Lung (tissue), 12 donors: ENCODE measurements around the gene NNMT. TPM values are rescaled to one million over a fixed set of nuclear protein-coding genes. Genes with fewer than 3 reads are reported as not detected.

Source experiments
- ATAC-seq: fragments of 200-7000 bp; cut with Tn5 transposase; one replicate; pipeline ENCODE4 v1.9.1; 2020; ENCODE audit warnings: moderate number of reproducible peaks; ENCODE audit not compliant: insufficient read depth, low FRiP score
- DNase-seq, 3 donors: peaks; one replicate each; pipeline ENCODE4 v3.0.0-alpha.2; 2013 to 2017
- H3K27ac ChIP-seq, 2 donors: one replicate each; pipeline ENCODE4 v1.5.1; 2013; ENCODE audit warnings: mild to moderate bottlenecking in 2 of 2, moderate library complexity in 2 of 2, control low read depth in 1 of 2, inconsistent platforms in 1 of 2, low read depth in 1 of 2, low read length in 1 of 2
- H3K27me3 ChIP-seq, 3 donors: one replicate each; pipeline ENCODE4 v1.5.1; 2013; ENCODE audit warnings: low read length in 2 of 3; ENCODE audit not compliant: control insufficient read depth in 3 of 3, insufficient read depth in 3 of 3
- H3K36me3 ChIP-seq, 4 donors: one replicate each; pipeline ENCODE4 v1.5.1; 2013; ENCODE audit warnings: low read length in 4 of 4, mild to moderate bottlenecking in 1 of 4, moderate library complexity in 1 of 4; ENCODE audit not compliant: control insufficient read depth in 4 of 4, insufficient read depth in 4 of 4
- H3K4me1 ChIP-seq, 5 donors: one replicate each; pipeline ENCODE4 v1.5.1; 2013; ENCODE audit warnings: low read length in 5 of 5, mild to moderate bottlenecking in 2 of 5, moderate library complexity in 1 of 5; ENCODE audit not compliant: control insufficient read depth in 5 of 5, insufficient read depth in 5 of 5
- H3K4me3 ChIP-seq: one replicate; pipeline ENCODE4 v1.5.1; 2013; ENCODE audit warnings: mild to moderate bottlenecking, control low read depth, moderate library complexity
- H3K9ac ChIP-seq, 2 donors: one replicate each; pipeline ENCODE4 v1.5.1; 2013; ENCODE audit warnings: low read length in 2 of 2, control low read depth in 1 of 2; ENCODE audit not compliant: insufficient read depth in 1 of 2
- H3K9me3 ChIP-seq, 4 donors: one replicate each; pipeline ENCODE4 v1.5.1; 2013; ENCODE audit warnings: low read length in 3 of 4, mild to moderate bottlenecking in 1 of 4, moderate library complexity in 1 of 4; ENCODE audit not compliant: control insufficient read depth in 4 of 4, insufficient read depth in 3 of 4
- WGBS, 2 donors: extraction: QIAGEN DNeasy Blood & Tissue Kit; methylation state at CpG; one replicate each; pipeline ENCODE4 v1.1.7; 2013; 5-methylcytosine and 5-hydroxymethylcytosine counted together
- polyA plus RNA-seq, 2 donors: library from polyadenylated mRNA; stranded (reverse); fragments of 200-250 nt; gene quantifications; one replicate each; pipeline ENCODE4 v1.2.1, GENCODE V29; 2013
- total RNA-seq, 2 donors: library from RNA; depleted of rRNA in 1 of 2; stranded (reverse); fragments of >200 nt in 1 of 2; gene quantifications; one replicate each; pipeline ENCODE4 v1.2.1, GENCODE V29; 2014 to 2021
- TF ChIP-seq, protein P1 (sequence below): IDR thresholded peaks from 2 replicates; pipeline ENCODE4 v1.5.1; 2012; ENCODE audit warnings: mild to moderate bottlenecking; ENCODE audit errors: control extremely low read depth, extremely low read depth
- donor health status: control.
- donor health status: control.
- donor health status: Bipolar disorder and iron deficiency.
- donor health status: healthy.
- donor health status: DM: yes; HTN: yes; CAD: no.

The NNMT gene
- total and polyA plus RNA-seq, 4 donors = 15.4 to 523 (median 345) TPM

DNA sequence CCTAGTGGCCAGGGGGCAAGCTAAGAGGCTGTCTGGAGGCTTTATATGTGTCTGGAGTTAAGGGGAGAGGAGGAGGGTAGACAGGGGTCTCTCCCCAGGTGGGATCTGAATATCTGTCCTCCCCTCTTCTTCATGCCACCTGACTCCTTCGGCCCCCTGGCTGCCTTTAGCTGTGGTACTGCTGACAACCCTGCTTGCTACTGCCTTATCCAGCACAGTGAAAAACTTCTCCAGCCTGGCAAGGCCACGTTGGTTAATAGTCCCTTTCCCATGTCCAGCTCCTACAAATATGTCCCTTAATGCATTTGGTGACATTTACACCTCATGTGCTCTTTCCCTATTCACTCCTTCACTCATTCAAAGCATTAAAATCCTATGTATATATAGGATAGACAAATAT, 42.4 kb upstream of the NNMT start:
- Histone ChIP-seq H3K36me3 (peaks cover 0 to 38% (median 5%) of the 10 kb centered on the region in 4 donors), H3K4me3 (no peak overlapping the region), H3K9me3 (no peaks in the 10 kb centered on the region), H3K27me3 (no peaks in the 10 kb centered on the region), H3K4me1 (peaks cover 0 to 19% (median 13%) of the 10 kb centered on the region in 5 donors), H3K9ac (no peak overlapping the region), H3K27ac (no peak overlapping the region)
- DNase-seq = no peak
- no peak for ATAC-seq
- TF ChIP-seq, protein P1, sequence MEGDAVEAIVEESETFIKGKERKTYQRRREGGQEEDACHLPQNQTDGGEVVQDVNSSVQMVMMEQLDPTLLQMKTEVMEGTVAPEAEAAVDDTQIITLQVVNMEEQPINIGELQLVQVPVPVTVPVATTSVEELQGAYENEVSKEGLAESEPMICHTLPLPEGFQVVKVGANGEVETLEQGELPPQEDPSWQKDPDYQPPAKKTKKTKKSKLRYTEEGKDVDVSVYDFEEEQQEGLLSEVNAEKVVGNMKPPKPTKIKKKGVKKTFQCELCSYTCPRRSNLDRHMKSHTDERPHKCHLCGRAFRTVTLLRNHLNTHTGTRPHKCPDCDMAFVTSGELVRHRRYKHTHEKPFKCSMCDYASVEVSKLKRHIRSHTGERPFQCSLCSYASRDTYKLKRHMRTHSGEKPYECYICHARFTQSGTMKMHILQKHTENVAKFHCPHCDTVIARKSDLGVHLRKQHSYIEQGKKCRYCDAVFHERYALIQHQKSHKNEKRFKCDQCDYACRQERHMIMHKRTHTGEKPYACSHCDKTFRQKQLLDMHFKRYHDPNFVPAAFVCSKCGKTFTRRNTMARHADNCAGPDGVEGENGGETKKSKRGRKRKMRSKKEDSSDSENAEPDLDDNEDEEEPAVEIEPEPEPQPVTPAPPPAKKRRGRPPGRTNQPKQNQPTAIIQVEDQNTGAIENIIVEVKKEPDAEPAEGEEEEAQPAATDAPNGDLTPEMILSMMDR = no peak
- 86 to 90% methylated on average over 2 of the region's 2 CpGs for WGBS, 2 donors

DNA sequence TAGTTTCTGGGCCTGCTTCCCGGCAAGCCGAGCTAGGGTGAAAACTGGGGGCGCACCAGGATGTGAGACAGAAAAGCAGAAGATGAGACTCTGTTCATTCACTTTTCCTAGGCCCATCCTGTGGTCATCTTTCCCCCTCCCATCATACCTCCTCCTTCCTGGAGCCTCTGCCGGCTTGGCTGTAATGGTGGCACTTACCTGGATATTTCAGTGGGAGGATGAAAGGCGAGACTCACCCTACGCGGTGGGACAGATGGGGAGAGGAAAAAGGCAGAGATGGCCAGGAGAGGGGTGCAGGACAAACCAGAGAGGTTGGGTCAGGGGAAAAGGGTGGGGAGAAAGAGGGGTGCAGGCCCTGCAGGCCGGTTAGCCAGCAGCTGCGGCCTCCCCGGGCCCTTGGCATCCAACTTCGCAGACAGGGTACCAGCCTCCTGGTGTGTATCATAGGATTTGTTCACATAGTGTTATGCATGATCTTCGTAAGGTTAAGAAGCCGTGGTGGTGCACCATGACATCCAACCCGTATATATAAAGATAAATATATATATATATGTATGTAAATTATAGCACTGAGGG, 41.5 kb upstream of the NNMT start:
- Histone ChIP-seq H3K4me1 (peaks cover 0 to 19% (median 13%) of the 10 kb centered on the region in 5 donors), H3K9me3 (no peaks in the 10 kb centered on the region), H3K9ac (no peak overlapping the region), H3K36me3 (peaks cover 0 to 36% (median 4%) of the 10 kb centered on the region in 4 donors), H3K27me3 (no peaks in the 10 kb centered on the region), H3K4me3 (no peak overlapping the region), H3K27ac (no peak overlapping the region)
- WGBS, 2 donors = 94 to 97% methylated on average over 14 of the region's 14 CpGs
- ATAC-seq = no peak
- DNase-seq = no peak
- TF ChIP-seq, protein P1 = no peak

DNA sequence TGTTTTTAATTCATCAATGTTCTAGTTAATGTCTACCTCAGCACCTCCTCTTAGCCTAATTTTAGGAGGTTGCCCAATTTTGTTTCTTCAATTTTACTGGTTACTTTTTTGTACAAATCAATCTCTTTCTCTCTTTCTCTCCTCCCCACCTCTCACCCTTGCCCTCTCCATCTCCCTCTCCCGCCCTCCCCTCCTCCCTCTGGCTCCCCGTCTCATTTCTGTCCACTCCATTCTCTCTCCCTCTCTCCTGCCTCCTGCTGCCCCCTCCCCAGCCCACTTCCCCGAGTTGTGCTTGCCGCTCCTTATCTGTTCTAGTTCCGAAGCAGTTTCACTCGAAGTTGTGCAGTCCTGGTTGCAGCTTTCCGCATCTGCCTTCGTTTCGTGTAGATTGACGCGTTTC, 40.9 kb upstream of the NNMT start:
- Histone ChIP-seq H3K27ac (no peak overlapping the region), H3K9me3 (no peaks in the 10 kb centered on the region), H3K4me1 (peaks cover 0 to 19% (median 13%) of the 10 kb centered on the region in 5 donors), H3K27me3 (no peaks in the 10 kb centered on the region), H3K4me3 (no peak overlapping the region), H3K36me3 (peaks cover 0 to 33% (median 4%) of the 10 kb centered on the region in 4 donors), H3K9ac (no peak overlapping the region)
- DNase-seq (no peak), ATAC-seq (no peak)
- 91 to 93% methylated on average over 11 of the region's 11 CpGs for WGBS, 2 donors
- TF ChIP-seq, protein P1 = no peak
